Stimulated activated naive CD4-positive, alpha-beta T cell treated with Interleukin-2 at 50 U/mL for 16 hours (primary cell): ENCODE results near the gene MCC.
A peak's percentile ranks its signal among the peaks of the same experiment; 100 is the strongest.

ENCODE experiments used
- DNase-seq: peaks from one replicate; lab custom pipeline; 2025; lab: John Stamatoyannopoulos, UW

MCC gene

DNA sequence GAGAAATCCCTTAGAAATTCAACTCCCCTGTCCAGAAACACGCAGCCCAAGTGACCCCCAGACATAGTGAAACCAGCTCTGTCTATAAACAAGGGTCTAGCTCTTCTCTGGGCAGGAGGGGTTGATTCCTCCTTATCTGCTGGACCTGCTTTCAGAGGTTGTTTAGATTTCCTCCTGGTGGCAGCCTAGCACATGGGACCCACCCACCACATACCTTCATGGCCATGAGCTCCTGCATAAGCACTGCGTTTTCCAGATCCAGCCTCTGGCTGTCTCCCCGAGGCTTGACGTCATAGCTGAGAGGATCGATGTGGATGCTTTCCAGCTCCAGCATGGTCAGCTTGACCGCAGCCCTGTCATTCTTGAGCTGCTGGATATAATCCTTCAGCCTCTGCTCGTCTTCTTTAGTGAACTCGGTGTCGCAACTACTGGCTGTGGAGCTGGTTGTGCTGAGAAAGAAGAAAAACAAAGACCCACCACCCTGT lies 434.7 kb downstream of the MCC start:
- DNase-seq, result no peak

DNA sequence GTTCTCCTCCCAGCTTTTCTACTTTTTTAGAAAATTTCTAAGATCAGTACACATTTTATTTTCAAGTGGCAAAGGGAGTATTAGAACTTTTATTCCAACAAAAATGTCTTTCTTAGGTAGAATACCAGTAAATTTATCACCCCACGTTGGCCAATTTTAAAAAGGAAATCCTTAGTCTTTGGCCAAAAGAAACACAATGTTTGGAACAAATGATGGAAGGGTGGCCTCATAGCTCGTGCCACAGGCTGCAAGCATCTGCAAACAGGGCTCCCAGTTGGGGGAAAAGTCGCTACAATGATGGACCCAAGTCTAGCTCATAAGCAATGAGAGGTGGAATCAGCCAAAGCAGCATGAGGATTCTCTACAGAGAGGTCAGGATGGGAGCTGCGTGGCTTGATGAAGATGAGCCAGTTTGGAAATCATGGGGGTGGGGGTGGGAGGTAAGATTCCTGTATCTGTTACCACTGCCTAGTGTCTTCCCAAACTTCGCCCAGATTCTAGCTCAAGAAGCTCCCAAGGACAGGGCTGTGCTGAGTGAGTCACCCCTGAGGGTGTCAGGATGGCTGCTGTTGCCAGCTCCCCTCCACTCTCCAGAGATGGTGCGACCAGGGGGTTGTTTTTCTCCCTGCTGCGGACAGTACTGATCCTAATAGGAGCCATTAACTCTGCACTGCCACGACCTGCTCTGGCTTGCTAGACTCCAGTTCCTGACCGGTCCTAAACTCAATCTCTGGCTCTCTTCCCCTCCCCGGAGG lies 436.0 kb downstream of the MCC start:
- DNase-seq, result no peak

- DNase-seq, result peak; percentile 17
Measured at GRCh38 chr5:113050721-113051382, 437.4 kb downstream of the MCC start.

GRCh38 chr5:113048931-113049330 lies 439.3 kb downstream of the MCC start:
- DNase-seq, result no peak

- DNase-seq, result no peak
Measured at GRCh38 chr5:113047733-113048652, 440.3 kb downstream of the MCC start.

DNA sequence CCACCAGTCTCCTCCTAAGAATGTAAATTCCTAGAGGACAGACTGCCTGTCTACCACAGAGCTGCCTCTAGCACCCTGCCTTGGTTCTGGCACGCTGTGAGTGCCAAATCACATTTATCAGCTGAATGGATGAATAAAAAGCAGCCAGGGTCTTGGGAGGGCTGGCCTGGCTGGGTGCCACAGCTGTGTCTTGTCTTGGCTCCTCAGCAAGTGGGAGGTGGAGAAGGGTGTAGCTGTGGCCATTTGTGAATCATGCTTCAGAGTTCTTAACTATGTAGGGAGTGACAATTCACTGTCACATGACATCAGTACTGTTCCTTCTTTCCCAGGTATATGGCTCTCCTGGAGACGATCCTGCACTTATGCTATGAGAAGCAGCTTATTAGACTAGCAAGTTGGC lies 441.0 kb downstream of the MCC start:
- DNase-seq, result no peak

GRCh38 chr5:113044776-113045465 lies 443.3 kb downstream of the MCC start:
- DNase-seq, result no peak

DNA sequence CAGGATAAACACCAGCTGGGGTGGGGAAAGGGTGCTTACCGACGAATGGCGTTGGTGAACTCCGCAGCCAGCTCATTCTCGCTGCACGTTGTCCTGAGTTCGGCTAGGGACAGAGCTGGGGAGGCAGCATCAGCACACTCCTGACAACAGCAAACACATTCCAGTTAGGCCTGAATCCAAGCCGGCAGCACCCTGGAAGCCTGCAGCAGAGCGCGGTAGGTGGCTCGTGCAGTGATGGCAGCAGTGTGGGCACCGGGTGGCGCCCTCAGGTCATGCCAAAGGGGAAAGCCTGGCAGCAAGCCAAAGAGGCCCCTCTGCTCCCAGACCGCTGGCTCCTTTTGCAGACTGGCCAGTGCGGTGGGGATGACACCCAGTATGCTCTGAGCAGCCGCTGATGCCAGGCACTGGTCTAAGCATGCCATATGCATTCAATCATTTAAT lies 444.7 kb downstream of the MCC start:
- no peak for DNase-seq

GRCh38 chr5:113042491-113043243 lies 445.6 kb downstream of the MCC start:
- no peak for DNase-seq

DNA sequence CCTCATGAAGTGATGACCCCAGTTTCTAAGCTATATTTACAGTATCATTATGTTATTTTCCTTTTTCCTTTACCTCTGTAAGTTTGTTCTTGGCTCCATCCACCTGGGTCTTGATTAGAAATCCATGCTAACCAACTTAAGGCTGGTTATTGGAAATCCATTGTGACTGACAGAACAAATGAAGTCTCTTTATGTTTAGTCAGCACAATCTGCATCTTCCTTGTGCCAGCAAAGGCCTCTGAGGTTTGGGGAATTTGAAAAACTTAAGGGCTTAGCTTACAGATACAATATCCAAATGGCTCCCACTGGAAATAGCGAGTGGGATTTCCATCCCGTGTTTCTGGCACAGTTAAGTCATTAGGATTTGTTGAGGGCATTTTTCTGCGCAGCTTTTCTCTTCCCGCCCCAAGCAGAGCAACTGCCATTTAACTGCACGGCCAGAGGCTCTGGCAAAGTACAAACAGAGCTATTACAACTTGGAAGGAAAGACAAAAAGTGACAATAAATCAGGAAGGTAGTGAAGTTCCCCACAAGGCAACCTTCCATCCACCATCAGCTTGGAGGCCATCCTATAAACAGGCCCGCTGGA lies 447.5 kb downstream of the MCC start:
- no peak for DNase-seq

- no peak for DNase-seq
Measured at GRCh38 chr5:113039934-113040285, 448.3 kb downstream of the MCC start.

- DNase-seq, result no peak
Measured at GRCh38 chr5:113039229-113039933, 448.9 kb downstream of the MCC start.

GRCh38 chr5:113038714-113039113 lies 449.5 kb downstream of the MCC start:
- DNase-seq, result no peak

DNA sequence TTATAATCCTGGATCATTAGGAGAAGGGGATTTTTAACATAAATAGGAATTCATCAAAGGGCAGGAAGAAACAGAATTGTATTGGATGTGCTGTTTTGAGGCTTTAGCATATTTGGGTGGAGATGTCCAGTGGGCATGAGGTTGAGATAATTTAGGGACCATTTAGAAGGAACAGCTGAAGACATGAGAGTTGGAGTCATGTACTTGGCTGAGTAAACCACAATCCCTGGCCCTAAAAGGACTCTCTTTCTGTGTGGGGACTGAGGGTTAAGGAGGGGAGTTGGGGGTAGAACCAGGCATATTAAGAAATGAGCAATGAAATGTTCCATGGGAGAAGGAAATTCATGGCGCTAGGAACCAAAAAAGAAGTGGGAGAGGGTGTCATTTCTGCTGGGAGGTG lies 450.1 kb downstream of the MCC start:
- no peak for DNase-seq

DNA sequence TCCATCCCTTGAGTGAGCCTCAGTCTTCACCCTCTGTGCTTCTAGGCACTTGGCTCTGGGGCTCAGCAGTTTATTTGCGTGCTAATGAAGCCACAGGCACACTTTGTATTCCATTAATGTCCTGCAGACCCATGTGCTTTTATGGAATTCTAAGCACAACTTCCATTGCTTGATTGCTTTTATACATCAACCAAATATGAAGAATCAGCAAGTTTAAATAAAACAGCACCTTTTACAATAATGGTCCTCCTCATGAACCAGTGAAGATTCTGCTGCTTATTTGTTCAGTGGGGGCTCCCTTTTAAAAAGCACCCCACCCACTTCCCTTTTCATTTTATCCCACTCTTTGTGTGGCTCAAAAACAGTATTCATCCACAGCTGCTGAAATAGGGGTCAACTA lies 451.4 kb downstream of the MCC start:
- DNase-seq, result no peak

GRCh38 chr5:113036321-113036720 lies 451.9 kb downstream of the MCC start:
- no peak for DNase-seq

- DNase-seq, result no peak
Measured at GRCh38 chr5:113035096-113035495, 453.2 kb downstream of the MCC start.

- DNase-seq, result no peak
Measured at GRCh38 chr5:113034182-113034773, 454.0 kb downstream of the MCC start.

GRCh38 chr5:113031557-113031956 lies 456.7 kb downstream of the MCC start:
- no peak for DNase-seq

GRCh38 chr5:113031104-113031503 lies 457.1 kb downstream of the MCC start:
- DNase-seq, result no peak
